ENCODE measurements around the gene IRAK1.

IRAK1 gene

DNA sequence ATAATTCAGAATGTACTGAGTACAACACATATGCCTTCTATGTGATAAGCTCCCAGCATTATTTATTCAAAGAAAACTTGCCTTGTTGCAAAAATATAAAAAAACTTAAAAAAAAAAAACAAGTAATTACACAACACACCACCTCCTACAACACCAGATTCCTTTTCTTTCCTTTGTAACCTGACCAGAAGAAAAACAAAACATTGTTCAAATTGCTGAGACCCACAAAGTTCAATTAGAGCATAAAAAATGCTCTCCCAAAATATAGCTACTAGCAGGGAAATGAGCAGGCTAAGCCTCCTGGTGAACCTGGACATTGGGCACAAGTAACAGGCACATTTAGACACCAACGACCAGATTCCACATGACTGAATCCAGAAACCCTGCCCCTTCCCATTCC is 39.5 kb upstream of the IRAK1 start:
- no peak for DNase-seq (ENCODE audit: low read depth)
- TF ChIP-seq, protein P1, sequence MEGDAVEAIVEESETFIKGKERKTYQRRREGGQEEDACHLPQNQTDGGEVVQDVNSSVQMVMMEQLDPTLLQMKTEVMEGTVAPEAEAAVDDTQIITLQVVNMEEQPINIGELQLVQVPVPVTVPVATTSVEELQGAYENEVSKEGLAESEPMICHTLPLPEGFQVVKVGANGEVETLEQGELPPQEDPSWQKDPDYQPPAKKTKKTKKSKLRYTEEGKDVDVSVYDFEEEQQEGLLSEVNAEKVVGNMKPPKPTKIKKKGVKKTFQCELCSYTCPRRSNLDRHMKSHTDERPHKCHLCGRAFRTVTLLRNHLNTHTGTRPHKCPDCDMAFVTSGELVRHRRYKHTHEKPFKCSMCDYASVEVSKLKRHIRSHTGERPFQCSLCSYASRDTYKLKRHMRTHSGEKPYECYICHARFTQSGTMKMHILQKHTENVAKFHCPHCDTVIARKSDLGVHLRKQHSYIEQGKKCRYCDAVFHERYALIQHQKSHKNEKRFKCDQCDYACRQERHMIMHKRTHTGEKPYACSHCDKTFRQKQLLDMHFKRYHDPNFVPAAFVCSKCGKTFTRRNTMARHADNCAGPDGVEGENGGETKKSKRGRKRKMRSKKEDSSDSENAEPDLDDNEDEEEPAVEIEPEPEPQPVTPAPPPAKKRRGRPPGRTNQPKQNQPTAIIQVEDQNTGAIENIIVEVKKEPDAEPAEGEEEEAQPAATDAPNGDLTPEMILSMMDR (IDR thresholded peaks at IDR 0.05; ENCODE audit: insufficient read depth, low read depth, low read length, missing control alignments), result no peak
- no peak overlapping the region for H3K4me3 ChIP-seq (ENCODE audit: low read length)

DNA sequence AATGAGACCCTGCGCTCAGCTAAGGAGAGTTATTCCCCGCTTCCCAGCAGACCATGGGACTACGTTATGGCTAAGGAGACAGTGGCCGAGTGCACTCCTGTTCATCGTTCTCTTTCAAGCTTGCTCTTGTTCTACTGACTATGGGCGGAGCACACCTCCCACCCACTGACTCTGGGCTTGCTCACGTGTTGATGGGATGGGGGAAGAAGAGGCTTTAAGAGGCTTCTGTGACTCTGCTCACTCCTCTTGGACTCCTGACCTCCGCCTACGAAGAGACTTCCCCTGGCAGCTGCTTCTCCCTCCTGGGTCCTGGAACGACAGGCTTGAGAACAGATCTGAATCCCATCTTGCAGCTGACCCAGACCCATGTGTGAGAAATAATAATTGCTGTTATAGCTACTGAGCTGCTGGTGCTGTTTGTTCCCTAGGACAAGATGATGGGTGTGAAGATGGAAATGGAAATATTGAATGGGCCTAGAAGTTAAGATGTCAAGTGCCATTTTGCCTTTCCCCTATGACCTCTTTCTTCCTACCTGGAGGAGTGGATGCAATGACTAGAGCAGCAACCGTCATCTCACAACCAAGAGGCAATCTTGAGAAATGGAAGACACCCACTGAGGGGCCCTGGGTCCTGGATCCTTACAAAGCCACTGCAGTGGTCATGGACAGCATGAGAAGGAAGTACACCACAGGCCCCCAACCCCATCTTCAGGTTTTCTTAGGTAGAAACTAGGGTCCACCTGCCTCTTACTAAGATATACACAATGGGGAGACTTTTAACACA is 38.7 kb upstream of the IRAK1 start:
- H3K4me3 ChIP-seq (ENCODE audit: low read length), result no peak overlapping the region
- TF ChIP-seq, protein P1 (IDR thresholded peaks at IDR 0.05; ENCODE audit: insufficient read depth, low read depth, low read length, missing control alignments), result no peak
- no peak for DNase-seq (ENCODE audit: low read depth)

DNA sequence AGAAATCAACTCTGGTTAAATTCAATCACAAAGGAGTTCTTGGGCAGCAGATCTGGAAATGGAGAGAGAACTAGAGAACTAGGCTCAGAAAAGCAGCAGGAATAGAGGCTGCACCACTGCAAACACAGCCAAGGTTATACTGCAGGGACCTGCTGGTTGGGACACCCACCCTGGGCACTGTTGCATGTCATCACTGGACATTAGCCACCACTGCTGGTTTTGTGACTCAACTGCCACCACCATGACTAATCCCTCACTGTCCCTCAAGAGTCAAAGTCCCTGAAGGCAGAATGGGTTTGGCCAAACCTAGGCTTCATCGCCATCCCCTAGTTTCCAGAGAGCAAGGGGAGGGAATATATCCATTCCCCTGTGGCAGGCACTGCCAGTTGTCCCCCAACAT is 38.1 kb upstream of the IRAK1 start:
- no peak overlapping the region for H3K4me3 ChIP-seq (ENCODE audit: low read length)
- no peak for DNase-seq (ENCODE audit: low read depth)
- TF ChIP-seq, protein P1 (IDR thresholded peaks at IDR 0.05; ENCODE audit: insufficient read depth, low read depth, low read length, missing control alignments), result no peak

DNA sequence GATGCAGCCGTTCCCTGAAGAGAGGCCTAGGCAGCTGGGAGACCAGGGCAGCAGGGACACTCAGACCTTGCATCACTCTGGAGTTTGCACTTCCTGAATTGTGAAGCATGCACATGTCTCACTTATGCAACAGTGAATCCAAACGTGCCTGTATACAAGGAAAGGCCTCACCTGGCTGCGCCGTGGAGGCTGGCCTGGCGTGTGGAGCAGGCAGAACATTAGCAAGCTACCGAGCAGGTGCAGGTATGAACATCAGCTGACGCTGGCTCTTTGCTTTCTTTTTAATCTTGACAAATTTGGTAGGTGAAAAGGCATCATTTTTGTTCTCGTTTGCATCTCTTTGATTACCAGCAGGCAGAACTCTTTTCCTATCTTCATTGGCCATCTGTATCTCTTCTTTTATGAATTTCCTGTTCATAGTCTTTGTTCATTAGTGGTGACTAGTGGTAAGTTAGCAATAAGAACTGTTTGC is 37.1 kb upstream of the IRAK1 start:
- TF ChIP-seq, protein P1 (IDR thresholded peaks at IDR 0.05; ENCODE audit: insufficient read depth, low read depth, low read length, missing control alignments), result no peak
- H3K4me3 ChIP-seq (ENCODE audit: low read length), result no peak overlapping the region
- peak; percentile 69 for DNase-seq (ENCODE audit: low read depth)

DNA sequence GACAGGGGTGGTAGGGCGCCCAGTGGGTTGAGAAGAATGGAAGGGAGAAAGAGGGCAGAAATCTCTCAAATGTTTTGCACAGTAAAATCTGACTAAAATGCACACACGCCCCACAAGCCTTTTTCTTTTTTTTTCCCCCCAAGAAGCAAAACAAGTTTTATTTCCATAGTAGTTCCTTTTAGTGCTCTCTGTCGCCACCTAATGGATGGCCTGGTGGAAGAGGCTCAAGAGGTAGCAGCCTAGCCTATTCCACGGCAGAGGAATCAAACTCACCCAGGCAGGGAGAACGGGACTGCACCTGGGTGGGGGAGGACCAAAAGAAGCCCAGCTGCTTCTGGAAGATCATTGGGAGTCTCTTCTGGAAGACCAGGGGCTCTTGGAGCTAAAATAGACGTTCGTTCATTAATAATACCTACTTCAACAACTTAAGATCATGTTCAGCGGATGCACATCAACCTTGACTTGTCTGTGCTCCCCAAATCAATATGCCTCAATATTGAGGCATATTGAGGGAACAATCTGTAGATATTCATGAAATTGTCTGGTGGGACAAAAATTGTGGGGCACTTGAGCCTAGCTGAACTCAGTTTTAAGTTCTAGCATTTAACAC is 31.6 kb upstream of the IRAK1 start:
- no peak overlapping the region for H3K4me3 ChIP-seq (ENCODE audit: low read length)
- TF ChIP-seq, protein P1 (IDR thresholded peaks at IDR 0.05; ENCODE audit: insufficient read depth, low read depth, low read length, missing control alignments), result peak; percentile 71
- peak; percentile 61 for DNase-seq (ENCODE audit: low read depth)

DNA sequence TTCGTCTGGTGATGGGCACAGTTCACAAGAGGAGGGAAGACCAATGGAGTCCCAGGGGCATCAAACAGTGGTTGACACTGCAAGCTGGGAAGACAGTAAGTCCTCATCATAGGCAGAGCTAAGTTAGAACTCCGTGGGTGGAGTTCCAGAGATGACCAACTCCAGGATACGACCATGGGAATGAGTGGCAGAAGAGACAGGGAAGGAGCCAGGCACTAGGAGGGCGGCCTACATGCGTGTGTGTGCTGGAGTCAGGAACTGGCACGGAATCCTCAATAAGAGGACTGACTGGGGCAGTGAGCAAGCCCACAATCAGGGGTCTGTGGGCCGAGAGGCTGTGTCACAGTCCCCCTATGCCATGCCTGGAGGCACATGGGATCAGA is 30.4 kb upstream of the IRAK1 start:
- no peak overlapping the region for H3K4me3 ChIP-seq (ENCODE audit: low read length)
- TF ChIP-seq, protein P1 (IDR thresholded peaks at IDR 0.05; ENCODE audit: insufficient read depth, low read depth, low read length, missing control alignments), result no peak
- no peak for DNase-seq (ENCODE audit: low read depth)

Data from epithelial cell of esophagus (primary cell).